ENCODE measurements around the gene KIAA1614.

Gene KIAA1614

GRCh38 chr1:180908074-180908765 is 4.5 kb upstream of the KIAA1614 start:
- DNase-seq (ENCODE audit: low read depth in 3 of 3) = no peak

- DNase-seq (ENCODE audit: low read depth in 3 of 3) = no peak
These were observed 3.7 kb upstream of the KIAA1614 start for GRCh38 chr1:180909005-180909414.

GRCh38 chr1:180909462-180909976 is 3.2 kb upstream of the KIAA1614 start:
- no peak for DNase-seq (ENCODE audit: low read depth in 3 of 3)

GRCh38 chr1:180911640-180912191 is 981 bp upstream of the KIAA1614 start:
- no peak for DNase-seq (ENCODE audit: low read depth in 3 of 3)

GRCh38 chr1:180912211-180912800 is 391 bp upstream of the KIAA1614 start:
- DNase-seq (ENCODE audit: low read depth in 3 of 3) = no peak

GRCh38 chr1:180915426-180915965 is 2.8 kb downstream of the KIAA1614 start:
- DNase-seq (ENCODE audit: low read depth in 3 of 3) = no peak

- no peak for DNase-seq (ENCODE audit: low read depth in 3 of 3)
These were observed 3.5 kb downstream of the KIAA1614 start for GRCh38 chr1:180916012-180916770.

- DNase-seq (ENCODE audit: low read depth in 3 of 3) = no peak
These were observed 4.1 kb downstream of the KIAA1614 start for GRCh38 chr1:180916771-180917170.

GRCh38 chr1:180917306-180918065 is 4.8 kb downstream of the KIAA1614 start:
- no peak for DNase-seq (ENCODE audit: low read depth in 3 of 3)

GRCh38 chr1:180918519-180918918 is 5.8 kb downstream of the KIAA1614 start:
- no peak for DNase-seq (ENCODE audit: low read depth in 3 of 3)

GRCh38 chr1:180919183-180919700 is 6.5 kb downstream of the KIAA1614 start:
- no peak for DNase-seq (ENCODE audit: low read depth in 3 of 3)

GRCh38 chr1:180920193-180920592 is 7.5 kb downstream of the KIAA1614 start:
- no peak for DNase-seq (ENCODE audit: low read depth in 3 of 3)

GRCh38 chr1:180920702-180921101 is 8.0 kb downstream of the KIAA1614 start:
- DNase-seq (ENCODE audit: low read depth in 3 of 3) = no peak

GRCh38 chr1:180921386-180921785 is 8.7 kb downstream of the KIAA1614 start:
- DNase-seq (ENCODE audit: low read depth in 3 of 3) = no peak

GRCh38 chr1:180921891-180922630 is 9.4 kb downstream of the KIAA1614 start:
- DNase-seq (ENCODE audit: low read depth in 3 of 3) = no peak

- no peak for DNase-seq (ENCODE audit: low read depth in 3 of 3)
These were observed 9.9 kb downstream of the KIAA1614 start for GRCh38 chr1:180922631-180923015.

- no peak for DNase-seq (ENCODE audit: low read depth in 3 of 3)
These were observed 10.5 kb downstream of the KIAA1614 start for GRCh38 chr1:180923021-180923841.

- no peak for DNase-seq (ENCODE audit: low read depth in 3 of 3)
These were observed 11.2 kb downstream of the KIAA1614 start for GRCh38 chr1:180923887-180924286.

GRCh38 chr1:180924939-180925338 is 12.2 kb downstream of the KIAA1614 start:
- no peak for DNase-seq (ENCODE audit: low read depth in 3 of 3)

All from stimulated activated CD4-positive, alpha-beta T cell treated with anti-CD3 and anti-CD28 coated beads, TNF-alpha, amount 100 ng/mL, for 48 hours (primary cell).